NOMO-1 treated with dmso at 0.1 percent for 144 hours (cell line): ENCODE results near the gene BIRC7.

Experiments used
- DNase-seq: peaks from one replicate; lab custom pipeline; 2025; ENCODE audit not compliant: unreplicated experiment; lab: John Stamatoyannopoulos, UW

The BIRC7 gene

GRCh38 chr20:63224412-63225081 lies 11.2 kb upstream of the BIRC7 start:
- DNase-seq, result no peak

DNA sequence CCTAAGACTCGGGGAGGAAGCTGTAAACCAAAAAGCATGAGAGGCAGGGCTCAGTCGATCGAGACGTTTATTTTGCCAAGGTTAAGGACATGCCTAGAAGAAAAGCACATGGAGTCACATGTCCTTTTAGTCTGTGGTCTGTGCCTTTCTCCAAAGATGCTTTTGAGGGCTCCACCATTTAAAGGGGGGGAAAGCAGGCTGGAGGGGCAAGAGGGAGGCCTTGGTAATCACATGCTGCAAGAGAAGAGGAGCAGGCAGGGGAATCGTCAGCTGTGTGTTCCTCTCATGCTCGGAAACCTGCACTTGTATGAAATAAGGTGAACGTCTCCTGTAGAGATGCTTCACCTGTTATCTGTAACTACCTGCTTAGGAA lies 10.6 kb upstream of the BIRC7 start:
- DNase-seq, result no peak

DNA sequence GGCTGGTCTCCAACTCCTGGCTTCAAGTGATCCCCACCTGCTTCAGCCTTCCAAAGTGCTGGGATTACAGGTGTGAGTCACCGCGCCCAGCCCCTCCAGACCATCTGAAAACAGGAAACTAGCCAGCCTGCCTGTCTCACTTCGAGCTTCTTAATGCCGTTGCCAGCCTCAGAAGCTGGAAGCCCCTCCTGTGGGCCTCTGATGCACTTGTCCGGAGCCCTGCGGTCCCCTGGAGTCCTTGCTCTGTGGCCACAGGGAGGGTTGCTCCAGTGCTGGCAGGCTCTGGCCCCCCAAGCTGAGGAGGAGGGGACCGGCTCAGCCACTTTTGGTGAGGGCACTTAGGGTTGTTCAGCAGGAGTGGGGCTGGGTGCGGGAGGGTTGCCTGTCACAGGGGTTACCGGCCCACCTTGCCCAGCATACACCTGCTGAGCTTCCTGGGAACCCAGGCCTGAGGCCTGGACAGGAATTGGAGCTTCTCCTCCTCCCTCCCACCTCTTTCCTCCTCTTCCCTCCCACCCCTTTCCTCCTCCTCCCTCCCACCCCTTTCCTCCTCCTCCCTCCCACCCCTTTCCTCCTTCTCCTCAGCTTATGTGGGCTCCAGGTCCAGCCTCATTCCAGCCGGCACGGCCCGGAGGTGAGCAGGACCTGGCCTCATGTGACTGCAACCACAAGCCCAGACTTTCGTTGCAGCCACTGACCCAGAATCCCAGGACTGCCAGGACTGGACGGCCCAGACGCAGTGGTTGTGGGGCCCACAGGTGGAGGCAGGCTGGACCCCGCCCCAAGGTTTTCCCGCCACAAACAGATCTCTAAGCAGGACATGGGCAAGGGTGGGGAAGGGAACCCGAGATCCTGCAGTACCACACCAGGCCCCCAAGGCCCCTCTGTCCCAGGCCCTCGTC lies 9.4 kb upstream of the BIRC7 start:
- DNase-seq, result no peak

- no peak for DNase-seq
Observed at GRCh38 chr20:63227260-63227659, 8.4 kb upstream of the BIRC7 start.

- DNase-seq, result no peak
Observed at GRCh38 chr20:63228806-63229205, 6.9 kb upstream of the BIRC7 start.

DNA sequence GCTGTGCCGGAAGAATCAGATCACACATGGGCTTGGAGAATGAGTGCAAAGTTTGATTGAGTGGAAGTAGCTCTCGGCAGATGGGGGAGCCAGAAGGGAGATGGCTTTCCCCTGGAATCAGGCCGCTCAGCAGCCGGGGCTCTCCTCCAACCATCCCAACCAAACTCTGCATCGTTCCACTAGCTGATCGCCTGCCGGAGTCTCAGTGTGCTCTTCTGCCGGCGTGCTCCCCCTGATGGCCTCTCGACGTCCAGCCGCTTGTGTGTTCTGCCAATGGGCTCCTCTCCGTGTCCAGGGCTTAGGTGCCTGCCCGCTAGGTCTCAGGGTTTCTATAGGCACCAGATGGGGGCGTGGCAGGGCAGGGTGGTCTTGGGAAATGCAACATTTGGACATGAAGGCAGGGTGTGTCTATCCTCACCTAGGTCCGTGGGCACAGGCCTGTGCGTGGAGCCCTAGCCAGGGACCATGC lies 4.9 kb upstream of the BIRC7 start:
- DNase-seq, result no peak

DNA sequence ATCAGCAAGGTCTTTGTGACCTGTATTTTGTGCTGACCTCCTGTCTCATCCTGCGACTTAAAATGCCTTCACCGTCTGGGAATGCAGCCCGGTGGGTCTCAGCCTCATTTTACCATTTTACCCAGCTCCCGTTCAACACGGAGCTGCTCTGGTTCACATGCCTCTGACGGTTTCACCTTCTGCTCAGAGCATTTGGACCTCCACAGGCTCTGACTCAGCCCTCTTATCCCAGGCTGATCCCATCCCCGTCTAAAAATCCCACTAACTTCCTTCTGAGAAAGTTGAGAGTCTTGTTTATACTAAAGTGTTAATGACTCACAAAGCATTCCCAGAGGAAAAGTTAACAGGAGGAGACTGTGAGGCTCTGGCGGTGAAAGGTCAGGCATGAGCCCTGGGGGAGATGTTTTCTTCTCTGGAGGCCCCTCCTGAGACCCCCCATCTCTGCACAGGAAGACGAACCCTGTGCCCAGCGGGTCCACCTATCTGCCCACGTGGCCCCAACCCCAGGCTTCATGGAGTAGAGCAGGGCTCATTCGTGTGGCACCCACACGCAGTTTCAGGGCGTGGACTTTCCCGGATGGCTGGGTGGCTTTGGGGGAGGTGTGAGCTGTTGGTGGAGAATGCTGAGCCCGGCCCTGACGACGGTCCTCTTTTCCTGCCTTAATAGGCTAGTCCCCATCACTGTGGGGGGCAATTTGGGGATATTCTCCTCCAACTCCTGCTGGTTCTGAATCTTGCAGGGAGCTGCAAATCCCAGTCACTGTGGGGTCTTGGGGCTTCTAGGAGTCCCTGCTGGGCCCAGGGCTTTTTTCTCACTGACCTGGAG lies 3.3 kb upstream of the BIRC7 start:
- no peak for DNase-seq

- DNase-seq, result no peak
Observed at GRCh38 chr20:63233061-63233344, 2.7 kb upstream of the BIRC7 start.

- no peak for DNase-seq
Observed at GRCh38 chr20:63233924-63234323, 1.8 kb upstream of the BIRC7 start.

DNA sequence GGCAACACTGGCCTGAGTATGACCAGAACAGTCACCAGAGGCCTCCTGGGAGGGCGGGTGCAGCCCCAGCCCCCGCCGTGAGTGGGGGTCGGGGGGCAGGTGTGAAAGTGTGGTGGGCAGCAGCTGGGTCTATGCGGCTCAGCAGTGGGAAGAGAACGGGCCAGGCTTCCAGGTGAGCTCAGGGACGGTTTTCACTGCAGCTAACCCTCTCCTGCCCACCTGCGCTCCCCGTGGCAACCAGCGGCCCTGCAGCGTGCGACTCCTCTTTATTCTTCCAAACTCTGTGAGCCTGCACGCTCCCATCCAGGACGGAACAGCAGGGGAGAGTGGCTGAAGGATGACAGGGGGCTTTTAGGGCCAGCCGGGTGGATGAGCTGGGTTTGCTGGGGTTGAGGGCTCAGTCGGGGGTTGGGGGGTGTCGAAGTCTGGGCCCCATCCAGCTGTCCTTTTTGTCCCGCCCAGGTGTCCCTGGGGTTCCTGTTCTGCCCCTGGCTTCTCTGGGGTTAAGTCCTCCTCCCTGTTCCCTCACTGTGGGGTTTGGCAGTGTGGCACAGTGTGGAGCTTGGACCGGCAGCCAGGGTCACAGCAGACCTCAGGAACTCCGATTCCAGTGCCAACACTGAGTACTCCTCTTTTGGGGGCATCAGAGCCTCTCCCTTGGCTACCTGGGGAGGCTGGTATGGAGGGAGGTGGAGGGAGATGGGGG lies 859 bp upstream of the BIRC7 start:
- DNase-seq, result no peak

- no peak for DNase-seq
Observed at GRCh38 chr20:63236116-63236837, 572 bp downstream of the BIRC7 start.

- DNase-seq, result no peak
Observed at GRCh38 chr20:63238031-63238430, 2.3 kb downstream of the BIRC7 start.

- DNase-seq, result no peak
Observed at GRCh38 chr20:63238514-63239125, 2.9 kb downstream of the BIRC7 start.

DNA sequence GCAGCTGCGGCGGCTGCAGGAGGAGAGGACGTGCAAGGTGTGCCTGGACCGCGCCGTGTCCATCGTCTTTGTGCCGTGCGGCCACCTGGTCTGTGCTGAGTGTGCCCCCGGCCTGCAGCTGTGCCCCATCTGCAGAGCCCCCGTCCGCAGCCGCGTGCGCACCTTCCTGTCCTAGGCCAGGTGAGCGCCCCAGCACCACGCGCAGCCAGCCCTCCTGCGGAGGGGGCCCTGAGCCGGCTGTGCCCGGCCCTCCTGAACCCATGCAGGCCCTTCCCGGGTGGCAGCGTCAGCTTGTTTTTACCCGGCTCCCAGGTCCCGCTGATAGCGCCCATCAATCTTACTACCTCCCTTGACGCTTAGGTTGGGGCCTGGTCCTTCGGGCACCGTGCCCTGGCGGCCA lies 3.7 kb downstream of the BIRC7 start:
- no peak for DNase-seq

GRCh38 chr20:63240004-63240403 lies 4.3 kb downstream of the BIRC7 start:
- DNase-seq, result no peak

- no peak for DNase-seq
Observed at GRCh38 chr20:63241272-63241671, 5.6 kb downstream of the BIRC7 start.

- DNase-seq, result no peak
Observed at GRCh38 chr20:63242736-63243135, 7.0 kb downstream of the BIRC7 start.

DNA sequence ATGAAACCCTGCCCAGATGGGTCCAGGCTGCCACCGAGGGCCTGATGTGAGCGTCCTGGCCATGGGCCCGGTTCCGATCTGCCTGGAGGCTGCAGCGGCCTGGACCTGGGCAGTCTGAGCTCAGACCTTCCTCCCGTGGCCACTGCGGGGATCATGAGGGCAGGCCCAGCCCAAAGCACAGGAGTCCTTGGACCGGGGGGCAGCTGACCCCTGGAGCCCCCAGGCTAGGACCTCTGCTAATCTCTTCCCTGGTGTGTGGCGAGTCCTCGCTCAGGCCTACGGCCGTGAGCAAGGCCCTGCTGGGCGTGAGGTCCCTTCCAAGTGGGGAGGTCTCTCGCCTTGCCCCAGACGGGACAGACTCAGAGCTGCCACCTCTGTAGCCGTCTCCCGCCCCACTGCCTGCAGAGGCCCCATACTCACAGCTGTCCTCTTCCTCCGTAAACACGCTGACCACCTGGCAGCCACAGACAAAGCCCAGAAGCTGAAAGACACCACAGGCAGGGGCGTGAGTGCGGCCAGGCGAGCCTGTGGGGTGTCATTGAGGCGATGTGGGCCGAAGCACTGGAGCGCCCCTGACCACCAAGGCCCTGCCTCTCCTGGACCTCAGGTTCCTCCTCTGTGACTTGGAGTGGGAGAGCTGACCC lies 8.0 kb downstream of the BIRC7 start:
- DNase-seq, result no peak

GRCh38 chr20:63244468-63244867 lies 8.8 kb downstream of the BIRC7 start:
- no peak for DNase-seq
